Liver (tissue), 9 donors: ENCODE data around the gene CTSE. TPM values are rescaled to one million over a fixed set of nuclear protein-coding genes. Genes with fewer than 3 reads are reported as not detected.

Experiments
- DNase-seq: peaks from one replicate; pipeline ENCODE4 v3.0.0-alpha.2; 2017; ENCODE audit warnings: low spot score
- H3K27ac ChIP-seq, 2 donors: one replicate each; pipeline ENCODE4 v1.7.0; 2013; ENCODE audit warnings: inconsistent platforms in 2 of 2, low read length in 2 of 2, control low read depth in 1 of 2, low read depth in 1 of 2, mild to moderate bottlenecking in 1 of 2
- H3K27me3 ChIP-seq, 4 donors: one replicate each; pipeline versions ENCODE4 v1.6.1 to v1.7.0; 2013; ENCODE audit warnings: low read length in 3 of 4, inconsistent platforms in 1 of 4, mild to moderate bottlenecking in 1 of 4, moderate library complexity in 1 of 4; ENCODE audit not compliant: control insufficient read depth in 4 of 4, insufficient read depth in 4 of 4
- H3K36me3 ChIP-seq, 4 donors: one replicate each; pipeline versions ENCODE4 v1.6.1 to v1.7.0; 2013; ENCODE audit warnings: low read length in 3 of 4, mild to moderate bottlenecking in 3 of 4, low read depth in 1 of 4, moderate library complexity in 1 of 4; ENCODE audit not compliant: control insufficient read depth in 4 of 4, insufficient read depth in 3 of 4
- H3K4me1 ChIP-seq, 4 donors: one replicate each; pipeline versions ENCODE4 v1.6.1 to v1.7.0; 2013; ENCODE audit warnings: low read length in 3 of 4, mild to moderate bottlenecking in 3 of 4, moderate library complexity in 1 of 4; ENCODE audit not compliant: control insufficient read depth in 4 of 4, insufficient read depth in 4 of 4
- H3K4me3 ChIP-seq, 3 donors: one replicate each; pipeline versions ENCODE4 v1.6.1 to v1.7.0; 2013; ENCODE audit warnings: low read length in 3 of 3, control low read depth in 1 of 3, low read depth in 1 of 3, mild to moderate bottlenecking in 1 of 3
- H3K9ac ChIP-seq, 2 donors: one replicate each; pipeline ENCODE4 v1.7.0; 2013; ENCODE audit warnings: low read length in 2 of 2, mild to moderate bottlenecking in 2 of 2, moderate library complexity in 2 of 2, control low read depth in 1 of 2, low read depth in 1 of 2
- H3K9me3 ChIP-seq, 4 donors: one replicate each; pipeline versions ENCODE4 v1.6.1 to v1.7.0; 2013; ENCODE audit warnings: low read length in 3 of 4; ENCODE audit not compliant: control insufficient read depth in 4 of 4
- EGR1 ChIP-seq, 2 donors: IDR thresholded peaks; 2 replicates each; pipeline ENCODE4 v1.6.1; 2016 to 2018; ENCODE audit warnings: antibody characterized with exemption in 2 of 2, low read depth in 2 of 2
- FOXA1 ChIP-seq: IDR thresholded peaks from 2 replicates; pipeline ENCODE4 v1.6.1; 2016; ENCODE audit warnings: antibody characterized with exemption
- FOXA2 ChIP-seq: IDR thresholded peaks from 2 replicates; pipeline ENCODE4 v1.6.1; 2016; ENCODE audit warnings: antibody characterized with exemption
- GABPA ChIP-seq, 2 donors: IDR thresholded peaks in 1 of 2; conservative IDR thresholded peaks in 1 of 2; 2 replicates each; pipeline ENCODE4 v1.6.1; 2016; ENCODE audit warnings: antibody characterized with exemption in 2 of 2, mild to moderate bottlenecking in 1 of 2, moderate library complexity in 1 of 2
- HNF4A ChIP-seq, 2 donors: conservative IDR thresholded peaks; 2 replicates each; pipeline ENCODE4 v1.6.1; 2016; ENCODE audit warnings: antibody characterized with exemption in 2 of 2, mild to moderate bottlenecking in 2 of 2
- HNF4G ChIP-seq: IDR thresholded peaks from 2 replicates; pipeline ENCODE4 v1.6.1; 2016; ENCODE audit warnings: antibody characterized with exemption
- JUND ChIP-seq, 2 donors: IDR thresholded peaks; 2 replicates each; pipeline ENCODE4 v1.6.1; 2016; ENCODE audit warnings: antibody characterized with exemption in 2 of 2
- NR2F2 ChIP-seq: IDR thresholded peaks from 2 replicates; pipeline ENCODE4 v1.6.1; 2016; ENCODE audit warnings: antibody characterized with exemption
- RAD21 ChIP-seq, 2 donors: IDR thresholded peaks; 2 replicates each; pipeline ENCODE4 v1.6.1; 2016; ENCODE audit warnings: antibody characterized with exemption in 2 of 2, mild to moderate bottlenecking in 2 of 2
- RXRA ChIP-seq, 2 donors: IDR thresholded peaks; 2 replicates each; pipeline ENCODE4 v1.6.1; 2017 to 2018; ENCODE audit warnings: antibody characterized with exemption in 2 of 2, mild to moderate bottlenecking in 1 of 2
- SP1 ChIP-seq: IDR thresholded peaks from 2 replicates; pipeline ENCODE4 v1.6.1; 2018; ENCODE audit warnings: antibody characterized with exemption, mild to moderate bottlenecking
- TAF1 ChIP-seq: conservative IDR thresholded peaks from 2 replicates; pipeline ENCODE4 v1.6.1; 2016; ENCODE audit warnings: antibody characterized with exemption, mild to moderate bottlenecking
- YY1 ChIP-seq: IDR thresholded peaks from 2 replicates; pipeline ENCODE4 v1.6.1; 2016; ENCODE audit warnings: antibody characterized with exemption, mild to moderate bottlenecking
- WGBS: extraction: QIAGEN DNeasy Blood & Tissue Kit; methylation state at CpG from one replicate; pipeline ENCODE4 v1.1.7; 2013; 5-methylcytosine and 5-hydroxymethylcytosine counted together
- polyA plus RNA-seq, 2 donors: library from polyadenylated mRNA; stranded (reverse) in 1 of 2; unstranded in 1 of 2; fragments of 200-250 nt in 1 of 2; fragments of >200 nt in 1 of 2; fragmentation: Nextera tagmentation in 1 of 2; extraction: Ambion mirVana in 1 of 2; gene quantifications; one replicate each; pipeline versions ENCODE4 v1.2.1 to v1.2.3, GENCODE V29; 2013 to 2015
- total RNA-seq, 2 donors: library from RNA; depleted of rRNA; stranded (reverse); fragments of >200 nt; gene quantifications; one replicate each; pipeline ENCODE4 v1.2.3, GENCODE V29; 2014
- TF ChIP-seq, protein P1 (sequence below): IDR thresholded peaks from 2 replicates; pipeline ENCODE4 v1.6.1; 2016; ENCODE audit warnings: antibody characterized with exemption
- TF ChIP-seq, protein P2 (sequence below): fragments of 150-350 bp; IDR thresholded peaks from 2 replicates; pipeline ENCODE4 v1.5.1; 2017; ENCODE audit warnings: improper control_type of control experiment, low read depth, low read length; ENCODE audit not compliant: missing input control
- TF ChIP-seq, protein P3 (sequence below): IDR thresholded peaks from 2 replicates; pipeline ENCODE4 v1.6.1; 2016; ENCODE audit warnings: antibody characterized with exemption, mild to moderate bottlenecking
- TF ChIP-seq, protein P4 (sequence below): IDR thresholded peaks from 2 replicates; pipeline ENCODE4 v1.6.1; 2016; ENCODE audit warnings: antibody characterized with exemption
- TF ChIP-seq, protein P5 (sequence below): IDR thresholded peaks from 2 replicates; pipeline ENCODE4 v1.6.1; 2016; ENCODE audit warnings: antibody characterized with exemption
- donor health status: healthy.
- donor health status: healthy.
- donor health status: healthy.
- donor health status: healthy.
- donor health status: healthy.

CTSE gene
- total and polyA plus RNA-seq, 4 donors, result under 0.01 to 32.8 (median 0.06) TPM

DNA sequence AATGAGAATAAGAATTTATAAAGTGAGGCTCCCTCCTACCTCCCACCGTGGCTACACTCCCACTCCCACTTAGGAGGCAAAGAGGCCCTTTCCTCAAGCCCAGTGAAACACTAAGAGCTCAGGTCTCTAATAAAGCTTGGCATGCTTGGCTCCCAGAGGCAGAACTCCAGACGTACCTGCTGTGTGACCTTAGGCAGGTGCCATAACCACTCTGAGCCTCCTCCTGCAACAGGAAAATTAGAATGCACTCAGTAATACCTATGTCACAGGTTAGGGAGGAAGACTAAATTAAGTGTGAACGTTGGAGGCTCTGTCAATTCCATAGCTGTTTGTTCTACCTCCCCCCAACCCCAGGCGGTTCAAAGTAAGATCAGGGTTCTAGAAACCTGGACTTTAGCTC is 63.9 kb downstream of the CTSE start:
- DNase-seq, result no peak
- Histone ChIP-seq H3K9ac (no peak overlapping the region), H3K36me3 (no peaks in the 10 kb centered on the region), H3K4me1 (no peaks in the 10 kb centered on the region), H3K27ac (no peak overlapping the region), H3K27me3 (peaks cover 0 to 14% (median under 1%) of the 10 kb centered on the region in 4 donors), H3K4me3 (no peak overlapping the region), H3K9me3 (no peaks in the 10 kb centered on the region)
- TF ChIP-seq HNF4A (conservative IDR thresholded peaks at IDR 0.05) (no peak), HNF4G (no peak), NR2F2 (no peak), EGR1 (IDR thresholded peaks at IDR 0.05; ENCODE audit: low read depth in 2 of 2) (no peak), GABPA (IDR thresholded peaks at IDR 0.05 in 1 of 2, conservative IDR thresholded peaks at IDR 0.05 in 1 of 2) (no peak), FOXA1 (no peak), SP1 (no peak), YY1 (no peak), FOXA2 (no peak), TAF1 (no peak), RAD21 (IDR thresholded peaks at IDR 0.05) (no peak), RXRA (IDR thresholded peaks at IDR 0.05) (no peak), JUND (IDR thresholded peaks at IDR 0.05) (no peak)
- TF ChIP-seq, protein P1, sequence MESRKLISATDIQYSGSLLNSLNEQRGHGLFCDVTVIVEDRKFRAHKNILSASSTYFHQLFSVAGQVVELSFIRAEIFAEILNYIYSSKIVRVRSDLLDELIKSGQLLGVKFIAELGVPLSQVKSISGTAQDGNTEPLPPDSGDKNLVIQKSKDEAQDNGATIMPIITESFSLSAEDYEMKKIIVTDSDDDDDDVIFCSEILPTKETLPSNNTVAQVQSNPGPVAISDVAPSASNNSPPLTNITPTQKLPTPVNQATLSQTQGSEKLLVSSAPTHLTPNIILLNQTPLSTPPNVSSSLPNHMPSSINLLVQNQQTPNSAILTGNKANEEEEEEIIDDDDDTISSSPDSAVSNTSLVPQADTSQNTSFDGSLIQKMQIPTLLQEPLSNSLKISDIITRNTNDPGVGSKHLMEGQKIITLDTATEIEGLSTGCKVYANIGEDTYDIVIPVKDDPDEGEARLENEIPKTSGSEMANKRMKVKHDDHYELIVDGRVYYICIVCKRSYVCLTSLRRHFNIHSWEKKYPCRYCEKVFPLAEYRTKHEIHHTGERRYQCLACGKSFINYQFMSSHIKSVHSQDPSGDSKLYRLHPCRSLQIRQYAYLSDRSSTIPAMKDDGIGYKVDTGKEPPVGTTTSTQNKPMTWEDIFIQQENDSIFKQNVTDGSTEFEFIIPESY, result no peak
- TF ChIP-seq, protein P2, sequence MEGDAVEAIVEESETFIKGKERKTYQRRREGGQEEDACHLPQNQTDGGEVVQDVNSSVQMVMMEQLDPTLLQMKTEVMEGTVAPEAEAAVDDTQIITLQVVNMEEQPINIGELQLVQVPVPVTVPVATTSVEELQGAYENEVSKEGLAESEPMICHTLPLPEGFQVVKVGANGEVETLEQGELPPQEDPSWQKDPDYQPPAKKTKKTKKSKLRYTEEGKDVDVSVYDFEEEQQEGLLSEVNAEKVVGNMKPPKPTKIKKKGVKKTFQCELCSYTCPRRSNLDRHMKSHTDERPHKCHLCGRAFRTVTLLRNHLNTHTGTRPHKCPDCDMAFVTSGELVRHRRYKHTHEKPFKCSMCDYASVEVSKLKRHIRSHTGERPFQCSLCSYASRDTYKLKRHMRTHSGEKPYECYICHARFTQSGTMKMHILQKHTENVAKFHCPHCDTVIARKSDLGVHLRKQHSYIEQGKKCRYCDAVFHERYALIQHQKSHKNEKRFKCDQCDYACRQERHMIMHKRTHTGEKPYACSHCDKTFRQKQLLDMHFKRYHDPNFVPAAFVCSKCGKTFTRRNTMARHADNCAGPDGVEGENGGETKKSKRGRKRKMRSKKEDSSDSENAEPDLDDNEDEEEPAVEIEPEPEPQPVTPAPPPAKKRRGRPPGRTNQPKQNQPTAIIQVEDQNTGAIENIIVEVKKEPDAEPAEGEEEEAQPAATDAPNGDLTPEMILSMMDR, result no peak
- TF ChIP-seq, protein P3, sequence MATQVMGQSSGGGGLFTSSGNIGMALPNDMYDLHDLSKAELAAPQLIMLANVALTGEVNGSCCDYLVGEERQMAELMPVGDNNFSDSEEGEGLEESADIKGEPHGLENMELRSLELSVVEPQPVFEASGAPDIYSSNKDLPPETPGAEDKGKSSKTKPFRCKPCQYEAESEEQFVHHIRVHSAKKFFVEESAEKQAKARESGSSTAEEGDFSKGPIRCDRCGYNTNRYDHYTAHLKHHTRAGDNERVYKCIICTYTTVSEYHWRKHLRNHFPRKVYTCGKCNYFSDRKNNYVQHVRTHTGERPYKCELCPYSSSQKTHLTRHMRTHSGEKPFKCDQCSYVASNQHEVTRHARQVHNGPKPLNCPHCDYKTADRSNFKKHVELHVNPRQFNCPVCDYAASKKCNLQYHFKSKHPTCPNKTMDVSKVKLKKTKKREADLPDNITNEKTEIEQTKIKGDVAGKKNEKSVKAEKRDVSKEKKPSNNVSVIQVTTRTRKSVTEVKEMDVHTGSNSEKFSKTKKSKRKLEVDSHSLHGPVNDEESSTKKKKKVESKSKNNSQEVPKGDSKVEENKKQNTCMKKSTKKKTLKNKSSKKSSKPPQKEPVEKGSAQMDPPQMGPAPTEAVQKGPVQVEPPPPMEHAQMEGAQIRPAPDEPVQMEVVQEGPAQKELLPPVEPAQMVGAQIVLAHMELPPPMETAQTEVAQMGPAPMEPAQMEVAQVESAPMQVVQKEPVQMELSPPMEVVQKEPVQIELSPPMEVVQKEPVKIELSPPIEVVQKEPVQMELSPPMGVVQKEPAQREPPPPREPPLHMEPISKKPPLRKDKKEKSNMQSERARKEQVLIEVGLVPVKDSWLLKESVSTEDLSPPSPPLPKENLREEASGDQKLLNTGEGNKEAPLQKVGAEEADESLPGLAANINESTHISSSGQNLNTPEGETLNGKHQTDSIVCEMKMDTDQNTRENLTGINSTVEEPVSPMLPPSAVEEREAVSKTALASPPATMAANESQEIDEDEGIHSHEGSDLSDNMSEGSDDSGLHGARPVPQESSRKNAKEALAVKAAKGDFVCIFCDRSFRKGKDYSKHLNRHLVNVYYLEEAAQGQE, result no peak
- TF ChIP-seq, protein P4, sequence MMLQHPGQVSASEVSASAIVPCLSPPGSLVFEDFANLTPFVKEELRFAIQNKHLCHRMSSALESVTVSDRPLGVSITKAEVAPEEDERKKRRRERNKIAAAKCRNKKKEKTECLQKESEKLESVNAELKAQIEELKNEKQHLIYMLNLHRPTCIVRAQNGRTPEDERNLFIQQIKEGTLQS, result no peak
- TF ChIP-seq, protein P5, sequence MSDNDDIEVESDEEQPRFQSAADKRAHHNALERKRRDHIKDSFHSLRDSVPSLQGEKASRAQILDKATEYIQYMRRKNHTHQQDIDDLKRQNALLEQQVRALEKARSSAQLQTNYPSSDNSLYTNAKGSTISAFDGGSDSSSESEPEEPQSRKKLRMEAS, result no peak
- WGBS, result 79% methylated on average over 4 of the region's 4 CpGs

Other genes starting within 250 kb of the CTSE start
- gene RAB29, start 248.4 kb downstream of the CTSE start, total RNA-seq, result 10 to 100 TPM; 11.0 to 25.0 TPM
- gene RAB29, start 248.4 kb downstream of the CTSE start, polyA plus RNA-seq, result 10 to 100 TPM; 14.7 to 17.3 TPM
- gene SLC41A1, start 210.7 kb downstream of the CTSE start, total RNA-seq, result 1 to 10 TPM; 5.5 to 9.1 TPM
- gene SLC41A1, start 210.7 kb downstream of the CTSE start, polyA plus RNA-seq, result 1 to 10 TPM; 2.6 to 2.7 TPM
- under 1 TPM; under 0.01 to 0.14 TPM for gene PM20D1, start 173.8 kb downstream of the CTSE start, total RNA-seq
- gene PM20D1, start 173.8 kb downstream of the CTSE start, polyA plus RNA-seq, result under 1 TPM; 0.29 to 0.30 TPM
- gene SLC26A9, start 80.4 kb downstream of the CTSE start, total RNA-seq, result not detected
- not detected for gene SLC26A9, start 80.4 kb downstream of the CTSE start, polyA plus RNA-seq
- under 1 TPM in 1 of 2 donors, not detected in 1; 0.89 TPM for gene RAB7B, start 20.5 kb downstream of the CTSE start, total RNA-seq
- under 1 TPM; 0.08 to 0.20 TPM for gene RAB7B, start 20.5 kb downstream of the CTSE start, polyA plus RNA-seq
- gene RHEX, start 29.3 kb upstream of the CTSE start, total RNA-seq, result 1 to 10 TPM in 1 of 2 donors, under 1 TPM in 1; 0.67 to 2.8 TPM
- gene RHEX, start 29.3 kb upstream of the CTSE start, polyA plus RNA-seq, result under 1 TPM; 0.15 to 0.26 TPM
- not detected for gene AVPR1B, start 93.5 kb upstream of the CTSE start, total RNA-seq
- not detected for gene AVPR1B, start 93.5 kb upstream of the CTSE start, polyA plus RNA-seq
- gene FAM72A, start 178.9 kb upstream of the CTSE start, total RNA-seq, result 10 to 100 TPM in 1 of 2 donors, under 1 TPM in 1; 0.59 to 10.8 TPM
- gene FAM72A, start 178.9 kb upstream of the CTSE start, polyA plus RNA-seq, result under 1 TPM; 0.36 to 0.84 TPM
- 10 to 100 TPM; 23.5 to 25.2 TPM for gene SRGAP2, start 179.6 kb upstream of the CTSE start, total RNA-seq
- 1 to 10 TPM; 6.6 to 7.7 TPM for gene SRGAP2, start 179.6 kb upstream of the CTSE start, polyA plus RNA-seq